Measurements from ENCODE around the gene NCKAP5.

NCKAP5 gene

DNA sequence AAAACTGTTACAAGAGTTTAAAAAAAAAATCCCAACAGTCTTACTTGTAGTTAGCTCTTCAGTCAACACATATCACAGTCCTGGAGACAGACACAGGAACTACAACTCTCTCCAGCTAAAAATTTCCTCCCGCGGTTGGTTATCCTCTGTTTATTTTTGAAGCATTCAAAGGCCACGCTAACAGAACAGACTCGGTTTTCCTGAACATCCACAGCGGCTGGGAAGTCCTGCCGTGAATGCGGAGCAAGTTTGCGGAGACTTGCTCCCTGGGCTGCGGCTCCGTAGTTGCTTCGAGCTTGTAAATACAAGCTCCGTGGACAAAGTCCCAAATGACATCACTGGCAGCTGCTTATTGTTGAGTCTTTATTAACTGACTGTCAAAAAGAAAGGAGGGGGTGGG lies at the start of gene NCKAP5:
TSS of gene NCKAP5 (minus strand) at position 292 of the 400 bp plus-strand sequence. CDS start 50,937 bp downstream, outside the sequence.
- peak; percentile 57 for DNase-seq (ENCODE audit: low read depth)

DNA sequence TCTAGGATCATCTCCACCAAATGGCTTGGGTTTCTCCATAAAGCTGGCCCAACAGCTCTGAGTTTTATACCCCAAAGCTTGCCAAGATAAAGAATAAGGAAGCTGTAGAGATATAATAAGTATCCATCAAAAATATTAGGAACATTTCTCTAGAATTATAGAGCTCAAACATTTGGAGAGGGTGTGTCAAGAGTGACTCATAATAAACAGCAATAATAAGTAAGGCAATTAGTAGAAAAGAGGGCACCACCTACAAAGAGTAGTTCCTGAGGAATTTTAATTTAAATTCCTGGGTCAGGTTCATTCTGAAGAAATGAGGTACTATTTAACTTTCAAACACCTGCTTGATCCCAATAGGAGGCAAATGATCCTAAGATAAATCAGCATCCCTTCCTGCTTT lies 41.4 kb upstream of the NCKAP5 start:
- DNase-seq (ENCODE audit: low read depth): no peak

DNA sequence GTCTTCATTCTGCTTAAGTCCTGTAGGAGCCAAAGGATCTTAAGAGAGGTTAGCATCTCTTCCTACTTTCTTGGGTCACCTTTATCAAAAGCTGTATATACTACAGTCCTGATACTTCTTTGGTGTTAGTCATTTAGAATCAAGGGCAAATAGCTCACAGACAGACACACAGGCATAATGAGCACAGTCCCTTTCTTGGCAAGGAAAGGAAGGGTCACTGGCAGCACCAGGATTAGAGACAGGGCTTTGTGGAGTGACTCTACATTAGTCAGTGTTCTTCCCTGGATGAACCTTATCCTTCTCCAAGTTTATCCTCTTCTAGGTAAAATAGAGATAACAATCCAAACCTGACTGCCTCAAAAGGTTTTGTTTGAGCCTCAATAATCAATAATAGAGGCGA lies 40.0 kb upstream of the NCKAP5 start:
- DNase-seq (ENCODE audit: low read depth): no peak

DNA sequence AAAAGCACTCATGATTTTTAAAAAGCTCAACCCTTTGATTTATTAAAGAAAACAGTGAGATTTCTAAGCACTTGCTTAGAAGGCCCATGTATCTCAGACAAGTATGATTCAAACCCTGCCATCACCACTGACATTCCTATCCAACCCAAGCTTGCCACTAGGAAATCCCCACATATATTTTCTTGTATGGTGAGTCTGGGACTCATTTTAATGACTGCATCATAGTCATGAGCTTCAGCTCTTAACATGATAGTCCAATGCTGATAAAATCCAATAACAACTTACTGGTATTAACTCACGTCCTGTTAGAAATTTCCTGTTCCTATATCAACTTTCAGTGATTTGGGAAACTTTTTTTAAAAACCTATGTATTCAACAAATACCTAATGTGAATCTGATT lies 39.4 kb upstream of the NCKAP5 start:
- DNase-seq (ENCODE audit: low read depth): peak; percentile 76

DNA sequence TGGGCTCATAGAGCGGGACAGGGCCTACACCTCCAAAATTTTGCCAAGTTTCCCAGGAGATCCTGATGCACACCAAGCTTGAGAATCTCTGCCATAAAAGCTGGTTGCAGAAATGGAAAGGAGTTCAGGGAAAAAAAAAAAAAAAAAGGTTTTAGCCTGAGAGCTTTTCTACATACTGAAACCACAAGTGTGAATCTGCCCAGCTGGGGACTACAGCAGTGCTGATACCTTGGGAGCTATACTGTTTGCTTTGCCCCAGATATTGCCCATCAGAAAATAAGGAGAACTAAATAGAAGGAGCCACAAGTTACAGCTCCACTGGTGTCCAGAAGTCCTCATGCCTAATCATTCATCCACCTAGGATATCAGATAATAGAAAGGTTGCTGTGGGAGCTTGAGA lies 38.4 kb upstream of the NCKAP5 start:
- no peak for DNase-seq (ENCODE audit: low read depth)

DNA sequence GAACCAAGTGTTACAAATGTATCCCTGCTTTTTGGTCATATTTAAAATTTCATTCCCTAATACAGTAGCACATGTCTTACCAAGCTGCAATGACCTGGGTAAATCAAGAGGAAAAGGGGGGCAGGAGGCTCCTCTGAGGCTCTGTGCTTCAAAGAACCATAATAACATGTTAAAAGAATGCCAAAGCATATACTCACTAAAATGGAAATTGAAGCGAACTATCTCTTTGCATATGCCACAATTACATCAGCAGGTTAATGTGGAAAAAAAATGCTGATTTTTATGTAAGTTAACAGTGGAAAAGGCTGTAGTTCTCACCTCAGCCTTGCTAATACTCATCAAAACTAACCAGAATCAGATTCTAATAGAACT lies 37.5 kb upstream of the NCKAP5 start:
- no peak for DNase-seq (ENCODE audit: low read depth)

DNA sequence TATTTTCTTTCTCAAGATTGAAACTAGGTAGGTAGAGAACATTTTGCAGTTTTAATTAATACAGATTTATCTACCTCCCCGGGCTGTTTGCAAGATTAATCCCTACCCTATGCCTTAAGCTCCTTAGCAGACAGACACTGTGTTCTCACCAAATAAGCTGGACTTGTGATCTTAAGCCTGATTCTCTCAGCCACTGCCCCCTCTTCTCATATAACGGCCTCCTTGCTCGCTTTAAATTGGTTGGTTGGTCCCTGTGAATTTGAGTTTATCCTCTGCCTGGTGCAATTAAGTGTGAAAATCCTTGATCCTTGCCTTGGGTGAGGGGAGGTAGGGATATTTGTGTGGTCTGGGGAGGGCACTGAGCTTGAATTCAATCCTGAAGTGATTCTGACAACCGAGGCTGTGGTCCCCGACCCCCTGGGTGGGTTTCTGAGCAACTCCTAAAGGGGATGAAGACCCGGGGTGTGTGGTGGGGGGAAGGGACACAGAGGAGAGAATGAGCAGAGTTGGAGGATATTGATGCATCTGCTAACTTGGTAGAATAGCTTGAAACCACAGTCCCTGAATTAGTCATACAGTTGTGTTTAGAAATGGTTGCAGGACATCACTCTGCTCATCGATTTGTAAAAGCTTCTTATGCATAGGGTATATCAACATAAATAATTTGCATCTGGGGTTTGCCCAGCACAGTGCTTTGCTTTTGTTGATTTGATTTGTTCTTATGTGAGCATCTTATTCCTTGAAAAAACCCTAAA lies 36.9 kb upstream of the NCKAP5 start:
- DNase-seq (ENCODE audit: low read depth): peak; percentile 29

DNA sequence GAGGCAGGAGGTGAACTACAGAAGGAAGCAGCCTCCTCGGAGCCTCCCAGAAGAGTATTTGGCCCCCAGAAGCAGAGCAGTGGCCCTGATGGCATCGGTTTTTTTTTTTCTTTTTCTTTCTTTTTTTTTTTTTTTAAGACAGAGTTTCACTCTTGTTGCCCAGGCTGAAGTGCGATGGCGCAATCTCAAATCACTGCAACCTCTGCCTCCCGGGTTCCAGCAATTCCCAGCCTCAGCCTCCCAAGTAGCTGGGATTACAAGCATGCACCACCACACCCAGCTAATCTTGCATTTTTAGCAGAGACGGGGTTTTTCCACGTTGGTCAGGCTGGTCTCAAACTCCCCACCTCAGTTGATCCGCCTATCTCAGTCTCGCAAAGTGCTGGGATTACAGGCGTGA lies 34.8 kb upstream of the NCKAP5 start:
- DNase-seq (ENCODE audit: low read depth): no peak

DNA sequence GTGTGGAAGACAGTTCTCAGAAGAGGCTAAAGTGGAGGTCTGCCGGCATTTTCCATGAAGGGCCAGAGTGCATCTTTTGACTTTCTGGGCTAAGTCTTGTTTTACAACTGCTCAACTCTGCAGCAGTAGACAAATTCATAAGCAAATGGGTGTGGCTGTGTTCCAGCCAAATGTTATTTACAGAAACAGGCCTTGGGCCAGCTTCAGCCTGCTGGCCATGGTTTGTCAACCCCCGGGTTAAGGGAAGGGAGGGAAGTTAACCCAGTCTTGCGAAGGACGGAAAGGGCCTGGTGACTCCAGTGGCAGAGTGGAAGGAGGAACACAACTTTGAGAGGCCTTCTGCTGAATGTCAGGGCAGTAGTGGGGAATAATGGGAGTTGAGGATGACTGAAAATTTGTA lies 34.3 kb upstream of the NCKAP5 start:
- DNase-seq (ENCODE audit: low read depth): peak; percentile 40

DNA sequence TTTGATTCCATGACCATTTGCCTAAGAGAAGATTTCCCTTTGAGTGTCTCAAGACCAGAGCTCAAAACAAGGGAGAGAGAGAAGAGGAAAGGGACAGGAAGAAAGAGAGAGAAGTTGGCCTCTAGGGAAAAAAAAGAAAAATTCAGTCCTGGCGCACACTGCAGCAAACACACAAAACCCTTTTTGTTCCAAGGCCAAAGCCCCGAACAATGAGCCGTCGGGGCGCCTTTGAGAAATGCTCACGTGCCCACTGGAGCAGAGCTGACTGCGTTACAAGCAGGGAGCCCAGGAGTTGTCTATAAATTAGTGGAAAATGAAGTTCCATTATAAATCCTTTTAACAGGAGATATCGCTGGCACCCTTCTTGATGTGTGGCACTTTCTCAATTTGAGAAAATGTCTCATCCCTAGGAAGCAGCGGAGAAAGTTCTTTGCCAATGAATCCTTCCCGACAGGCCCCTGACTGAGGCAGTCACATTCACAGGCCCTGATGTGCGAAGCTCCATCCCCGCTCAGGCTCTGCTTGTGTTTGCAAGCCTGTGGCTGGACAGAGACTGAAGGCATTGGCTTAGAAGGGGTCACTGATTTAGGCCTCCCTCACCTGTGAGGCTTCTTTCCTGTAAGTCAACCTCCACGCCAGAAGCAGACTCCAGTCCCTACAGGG lies 32.1 kb upstream of the NCKAP5 start:
- no peak for DNase-seq (ENCODE audit: low read depth)

DNA sequence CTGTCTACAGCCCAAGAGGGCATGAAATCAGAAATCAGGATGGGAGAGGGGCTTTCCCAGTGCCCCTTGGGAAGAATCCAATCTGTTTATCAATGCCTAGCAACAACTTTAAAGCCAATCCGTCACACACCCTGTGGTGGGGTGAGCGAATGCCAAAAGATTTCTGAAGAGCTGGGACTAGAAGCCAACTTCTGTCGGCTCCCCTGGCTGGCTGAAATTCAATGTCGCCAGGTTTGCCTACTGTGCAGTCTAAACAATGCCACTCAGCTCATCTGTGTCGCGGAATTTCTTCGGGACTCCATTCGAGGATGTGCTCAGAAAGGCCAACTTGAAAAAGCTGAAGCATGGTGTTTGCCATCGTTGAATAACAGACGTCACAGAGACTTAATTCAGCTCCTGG lies 31.5 kb upstream of the NCKAP5 start:
- no peak for DNase-seq (ENCODE audit: low read depth)

DNA sequence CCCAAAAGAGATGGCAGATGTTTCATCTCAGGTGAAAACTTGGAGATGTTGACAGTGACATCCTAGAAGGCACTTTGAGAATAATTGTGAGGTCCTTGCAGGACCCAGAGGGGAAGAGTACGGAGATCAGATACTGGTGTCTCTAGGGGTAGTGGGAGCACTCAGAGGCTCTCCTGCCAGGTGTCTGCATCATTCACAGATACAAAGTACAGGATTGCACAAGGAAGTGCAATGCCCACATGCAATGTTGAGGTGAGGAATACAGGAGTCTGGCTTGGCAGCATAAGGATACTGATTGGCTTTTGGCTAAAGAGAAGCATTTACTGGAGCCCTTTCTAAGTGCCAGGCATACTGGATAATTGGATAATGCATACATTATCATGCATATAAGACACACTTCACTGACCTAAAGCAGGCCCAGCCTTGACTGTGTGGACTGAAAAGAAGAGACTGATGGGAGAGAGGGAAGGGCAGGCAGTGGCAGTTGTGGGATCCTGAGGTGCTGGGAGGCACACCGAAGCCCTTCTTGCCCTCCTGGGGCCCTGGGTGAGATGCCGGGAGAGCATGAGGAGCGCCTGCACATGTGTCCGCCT lies 31.0 kb upstream of the NCKAP5 start:
- DNase-seq (ENCODE audit: low read depth): no peak

DNA sequence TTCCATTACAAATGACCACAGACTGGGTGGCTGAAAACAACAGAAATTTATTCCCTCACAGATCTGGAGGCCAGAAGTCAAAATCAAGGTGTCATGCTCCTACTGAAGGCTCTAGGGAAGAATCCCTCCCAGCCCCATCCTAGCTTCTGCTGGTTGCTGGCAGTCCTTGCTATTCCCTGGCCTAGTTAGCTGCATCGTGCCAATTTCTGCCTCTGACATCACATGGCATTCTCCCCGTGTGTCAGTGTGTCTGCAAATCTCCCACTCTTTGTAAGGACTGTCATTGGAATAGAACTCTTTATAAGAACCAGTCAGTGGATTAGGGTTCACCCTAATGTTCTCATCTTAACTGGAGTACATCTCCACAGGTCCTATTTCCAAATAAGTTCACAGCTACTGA lies 30.5 kb upstream of the NCKAP5 start:
- no peak for DNase-seq (ENCODE audit: low read depth)

DNA sequence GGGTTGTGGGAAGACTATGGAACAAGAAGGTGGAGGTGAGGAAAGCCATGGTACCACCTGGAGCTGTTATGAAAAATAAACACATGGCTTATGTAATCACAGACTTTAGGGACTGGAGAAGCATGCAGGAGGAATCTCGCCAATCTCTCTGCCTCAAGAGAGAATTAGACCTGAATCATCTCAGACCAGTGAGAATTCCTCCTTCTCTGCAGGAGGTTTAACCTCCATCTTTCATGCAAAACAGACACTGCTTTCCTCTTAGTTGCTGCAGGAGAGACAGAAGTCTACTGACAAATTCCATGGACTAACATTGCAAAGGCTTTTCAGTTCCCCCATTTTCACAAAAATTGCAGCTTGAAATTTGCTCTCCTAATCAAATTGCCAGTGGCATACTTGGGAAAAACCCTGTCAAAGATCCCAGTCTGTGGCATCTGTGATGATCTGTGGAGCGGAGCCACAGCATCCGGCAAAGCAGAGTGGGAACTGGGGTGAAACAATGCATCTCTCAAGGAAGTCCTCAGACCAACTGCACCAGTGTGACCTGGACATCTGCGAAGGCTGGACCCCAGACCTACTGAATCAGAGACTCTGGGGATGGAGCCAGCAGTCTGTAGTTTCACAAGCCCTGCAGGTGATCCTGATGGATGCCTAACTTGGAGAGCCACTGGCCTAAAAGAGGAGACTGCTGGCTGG lies 28.6 kb upstream of the NCKAP5 start:
- peak; percentile 29 for DNase-seq (ENCODE audit: low read depth)

DNA sequence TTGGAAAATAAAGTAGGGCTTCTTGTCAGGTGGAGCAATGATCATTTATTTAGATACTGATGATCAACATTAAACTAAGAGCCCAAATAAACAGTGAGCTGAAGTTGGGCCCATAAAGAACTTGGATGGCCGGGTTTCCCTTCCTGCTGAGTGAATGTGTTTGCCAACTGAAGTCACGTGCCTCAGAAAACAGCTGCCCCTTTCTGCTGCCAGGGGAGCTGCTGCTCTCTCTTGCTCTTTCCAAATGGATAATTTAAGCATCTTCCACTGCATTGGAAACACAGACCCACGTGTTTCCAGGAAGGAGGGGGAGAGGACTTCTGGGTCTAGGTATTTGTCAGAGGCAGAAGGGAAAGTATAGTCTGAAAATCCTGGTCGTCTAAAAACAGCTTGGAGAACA lies 22.9 kb upstream of the NCKAP5 start:
- peak; percentile 23 for DNase-seq (ENCODE audit: low read depth)

DNA sequence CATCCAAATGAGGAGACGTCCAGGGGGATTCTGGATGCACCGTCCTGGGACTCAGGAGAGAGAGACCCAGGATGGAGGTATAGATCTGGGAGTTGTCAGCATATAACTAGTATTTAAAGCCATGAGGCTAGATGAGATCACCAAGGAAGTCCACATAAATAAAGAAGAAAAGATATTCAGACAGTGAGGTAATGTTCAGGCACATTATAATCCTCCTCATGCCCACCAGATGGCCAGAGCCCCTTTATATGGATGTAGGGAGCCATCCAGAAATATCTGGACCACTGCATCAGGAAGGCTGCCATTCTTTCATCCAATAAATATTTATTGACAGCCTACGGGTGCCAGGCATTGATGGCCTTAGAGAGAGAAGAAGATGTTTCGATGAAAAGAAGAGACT lies 21.2 kb upstream of the NCKAP5 start:
- no peak for DNase-seq (ENCODE audit: low read depth)

DNA sequence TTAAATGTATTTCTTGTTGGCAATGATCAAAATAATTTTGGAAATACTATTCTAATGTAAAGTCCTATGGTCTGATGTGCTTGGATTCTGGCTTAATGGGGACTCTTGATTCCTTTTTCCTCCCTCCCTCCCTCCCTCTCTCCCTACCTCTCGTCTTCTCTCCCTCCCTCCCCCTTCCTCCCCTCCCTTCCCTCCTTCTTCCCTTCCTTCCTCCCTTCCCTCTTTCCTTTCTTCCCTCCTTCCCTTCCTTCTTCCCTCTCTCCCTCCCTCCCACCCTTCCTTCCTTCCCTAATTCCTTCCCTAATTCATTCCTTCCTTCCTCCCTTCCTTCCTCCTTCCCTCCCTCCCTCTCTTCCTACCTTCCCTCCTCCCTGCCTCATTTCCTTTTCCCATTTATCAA lies 19.9 kb upstream of the NCKAP5 start:
- no peak for DNase-seq (ENCODE audit: low read depth)

DNA sequence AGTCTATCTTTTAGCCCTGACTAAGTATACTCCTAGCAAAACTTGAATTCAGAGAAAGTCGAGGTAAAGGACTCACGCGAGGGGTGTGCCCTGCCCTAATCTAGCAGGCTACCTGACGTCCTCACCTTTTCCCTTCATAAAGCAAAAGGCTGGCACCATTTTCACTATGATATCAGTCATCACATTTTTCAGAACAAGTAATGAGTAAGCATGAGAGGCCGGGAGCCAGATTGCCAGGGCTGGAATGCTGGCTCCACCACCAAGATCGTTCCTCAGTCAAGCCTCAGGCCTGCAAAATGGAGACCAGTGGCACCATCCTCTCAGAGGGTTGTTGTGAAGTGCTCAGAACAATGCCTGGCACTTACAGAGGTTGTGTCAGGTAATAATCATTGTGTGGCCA lies 18.7 kb upstream of the NCKAP5 start:
- DNase-seq (ENCODE audit: low read depth): peak; percentile 51

DNA sequence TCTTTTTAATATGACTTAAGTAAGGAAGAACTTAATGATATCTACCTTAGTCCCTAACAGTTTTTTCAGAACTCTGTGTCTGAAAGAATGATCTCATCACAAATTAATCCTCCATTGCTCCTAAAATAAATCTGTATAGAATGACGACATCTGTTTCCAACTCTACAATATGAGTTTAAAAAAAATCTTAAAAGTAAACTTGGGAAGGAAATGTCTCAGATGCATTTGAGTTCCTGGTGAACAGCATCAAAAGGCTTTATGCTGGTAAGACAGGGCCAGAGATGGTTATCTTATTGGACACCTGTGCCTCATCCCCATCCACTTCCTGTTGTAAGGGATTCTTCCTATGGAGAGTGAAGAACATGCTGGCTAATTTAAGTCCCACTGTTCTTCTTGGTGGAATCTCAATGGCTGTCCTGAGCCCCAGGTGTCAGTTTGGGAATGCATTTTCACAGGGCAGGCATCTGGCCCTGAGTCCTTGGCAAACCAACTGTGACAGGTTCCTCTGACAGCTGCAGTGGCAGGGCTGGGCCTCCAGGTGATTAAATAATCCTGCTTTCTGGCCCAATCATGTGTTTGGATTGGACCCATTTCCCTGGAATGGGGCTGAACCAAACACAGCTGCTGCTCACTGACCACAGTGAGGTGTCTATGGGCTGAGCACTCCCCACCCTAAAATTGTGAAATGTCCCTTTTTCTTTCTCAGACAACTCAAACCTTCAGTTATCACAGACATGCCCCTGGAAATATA lies 12.9 kb upstream of the NCKAP5 start:
- DNase-seq (ENCODE audit: low read depth): peak; percentile 56

DNA sequence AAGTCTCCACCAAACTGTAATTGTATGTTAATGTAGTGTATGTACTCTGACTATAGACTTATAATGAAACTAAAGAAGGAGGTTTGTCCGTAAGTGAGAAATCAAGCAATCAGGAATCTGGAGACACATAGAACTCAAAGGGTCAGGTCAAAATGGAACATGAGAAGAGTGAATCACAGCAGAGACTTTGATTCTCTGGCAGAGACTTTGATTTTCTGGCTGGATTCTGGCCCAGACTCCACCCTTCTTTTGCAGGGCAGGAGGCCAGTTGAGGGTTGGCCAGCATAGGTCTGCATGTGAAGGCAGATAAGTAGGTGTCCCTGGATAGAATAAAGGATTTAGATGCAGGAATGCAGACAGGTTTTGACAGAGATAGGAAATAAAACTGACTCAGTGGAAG lies 11.0 kb upstream of the NCKAP5 start:
- DNase-seq (ENCODE audit: low read depth): peak; percentile 46

DNA sequence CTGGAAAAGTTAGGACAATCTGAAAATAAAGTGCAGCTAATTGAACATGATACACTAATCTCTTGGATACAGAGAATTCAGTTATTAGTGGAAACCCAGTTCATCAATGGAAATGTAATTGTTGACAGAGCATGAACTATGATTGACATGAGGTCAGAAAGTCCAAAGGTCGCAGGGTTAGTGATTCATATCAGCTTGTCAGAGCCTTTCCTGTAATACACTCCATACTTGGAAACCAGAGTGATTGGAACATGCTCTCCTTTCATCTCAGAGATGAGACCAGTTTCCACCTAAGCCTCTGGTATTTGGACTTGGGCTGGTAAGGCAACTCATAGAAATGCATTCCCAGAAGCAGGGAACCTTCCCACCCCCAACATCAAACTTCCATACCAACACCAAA lies 8.5 kb upstream of the NCKAP5 start:
- no peak for DNase-seq (ENCODE audit: low read depth)

DNA sequence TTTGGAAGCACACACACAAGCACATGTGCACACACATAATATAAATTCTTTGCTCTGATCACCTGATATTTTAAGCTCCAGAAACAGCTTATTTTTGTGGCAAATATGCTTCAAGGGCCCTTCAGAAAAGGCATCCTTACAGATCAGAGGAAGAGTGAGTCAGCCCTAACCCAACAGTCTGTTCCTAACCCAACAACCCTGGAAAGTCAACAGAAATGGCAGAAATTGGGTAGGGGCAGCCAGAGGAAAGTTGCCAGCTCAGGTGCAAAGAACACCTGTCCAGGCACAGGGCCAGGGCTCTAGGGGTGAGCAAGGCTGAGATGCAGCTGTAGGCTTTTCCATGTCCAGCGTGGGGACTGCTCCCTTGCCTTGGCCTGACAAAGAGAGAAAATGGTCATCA lies 6.4 kb upstream of the NCKAP5 start:
- no peak for DNase-seq (ENCODE audit: low read depth)
